Measurements from ENCODE around the gene AP3B1.

DNA sequence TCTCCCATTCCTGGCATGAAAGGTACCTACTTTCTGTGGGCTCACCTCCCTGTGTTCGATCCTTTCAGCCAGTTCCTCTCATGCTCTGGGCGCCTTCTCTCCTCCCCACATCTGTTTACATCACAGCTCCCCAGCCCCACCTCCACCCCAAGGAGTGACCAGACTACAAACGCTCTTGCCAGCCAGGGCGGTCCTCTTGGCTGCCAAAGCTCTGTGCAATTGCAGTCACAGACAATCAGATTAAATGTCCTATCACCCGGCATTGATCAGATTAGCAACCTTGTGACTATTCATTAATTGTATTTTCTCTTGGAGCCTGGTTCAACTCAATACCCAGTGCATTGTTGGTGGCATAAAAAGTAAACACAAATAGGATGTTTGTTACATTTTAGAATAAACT, 307.2 kb downstream of the AP3B1 start:
- TF ChIP-seq CTCF (conservative IDR thresholded peaks at IDR 0.05; ENCODE audit: low read length) (no peak), EZH2phosphoT487 (IDR thresholded peaks at IDR 0.05; ENCODE audit: borderline replicate concordance, low read depth, low read length) (no peak)

All from OCI-LY7 (cell line).